HEK293 (cell line): Measurements from ENCODE around the gene IPO9.

Experiments used
- ATF2 ChIP-seq: fragments of 450-650 bp; formaldehyde crosslinking; IDR thresholded peaks from 2 replicates; pipeline ENCODE4 v1.5.1; 2016; ENCODE audit warnings: missing biosample characterization, missing genetic modification characterization, low read depth
- CTCF ChIP-seq: fragments of 450-650 bp; formaldehyde crosslinking; IDR thresholded peaks from 2 replicates; pipeline ENCODE4 v1.5.1; 2016; ENCODE audit warnings: missing biosample characterization, missing genetic modification characterization
- GFI1B ChIP-seq: fragments of 450-650 bp; formaldehyde crosslinking; IDR thresholded peaks from 2 replicates; pipeline ENCODE4 v1.5.1; 2016; ENCODE audit warnings: missing biosample characterization, missing genetic modification characterization
- GLI4 ChIP-seq: fragments of 450-650 bp; formaldehyde crosslinking; IDR thresholded peaks from 2 replicates; pipeline ENCODE4 v1.5.1; 2016; ENCODE audit warnings: missing biosample characterization, missing genetic modification characterization
- GLIS2 ChIP-seq: fragments of 450-650 bp; formaldehyde crosslinking; IDR thresholded peaks from 2 replicates; pipeline ENCODE4 v1.5.1; 2016; ENCODE audit warnings: missing biosample characterization, missing genetic modification characterization
- INSM2 ChIP-seq: fragments of 450-650 bp; formaldehyde crosslinking; IDR thresholded peaks from 2 replicates; pipeline ENCODE4 v1.5.1; 2016; ENCODE audit warnings: missing biosample characterization, missing genetic modification characterization
- KLF10 ChIP-seq: fragments of 450-650 bp; IDR thresholded peaks from 2 replicates; pipeline ENCODE4 v1.5.1; 2018; ENCODE audit warnings: missing biosample characterization, mild to moderate bottlenecking, missing genetic modification characterization
- OVOL3 ChIP-seq: fragments of 450-650 bp; formaldehyde crosslinking; IDR thresholded peaks from 2 replicates; pipeline ENCODE4 v1.5.1; 2016; ENCODE audit warnings: missing biosample characterization, missing genetic modification characterization
- PATZ1 ChIP-seq: fragments of 450-650 bp; formaldehyde crosslinking; IDR thresholded peaks from 2 replicates; pipeline ENCODE4 v1.5.1; 2016; ENCODE audit warnings: missing biosample characterization, missing genetic modification characterization
- SCRT2 ChIP-seq: fragments of 450-650 bp; formaldehyde crosslinking; IDR thresholded peaks from 2 replicates; pipeline ENCODE4 v1.5.1; 2016; ENCODE audit warnings: missing biosample characterization, missing genetic modification characterization
- ZBTB17 ChIP-seq: fragments of 450-650 bp; formaldehyde crosslinking; IDR thresholded peaks from 2 replicates; pipeline ENCODE4 v1.5.1; 2016; ENCODE audit warnings: missing biosample characterization, missing genetic modification characterization
- ZBTB8A ChIP-seq: fragments of 450-650 bp; formaldehyde crosslinking; IDR thresholded peaks from 2 replicates; pipeline ENCODE4 v1.5.1; 2016; ENCODE audit warnings: missing biosample characterization, missing genetic modification characterization
- ZEB2 ChIP-seq: fragments of 450-650 bp; formaldehyde crosslinking; IDR thresholded peaks from 2 replicates; pipeline ENCODE4 v1.5.1; 2016; ENCODE audit warnings: missing biosample characterization, missing genetic modification characterization
- ZFP37 ChIP-seq: fragments of 450-650 bp; formaldehyde crosslinking; IDR thresholded peaks from 2 replicates; pipeline ENCODE4 v1.5.1; 2016; ENCODE audit warnings: missing biosample characterization, missing genetic modification characterization
- ZNF10 ChIP-seq: fragments of 450-650 bp; formaldehyde crosslinking; IDR thresholded peaks from 2 replicates; pipeline ENCODE4 v1.5.1; 2017; ENCODE audit warnings: missing biosample characterization, missing genetic modification characterization
- ZNF169 ChIP-seq: fragments of 450-650 bp; formaldehyde crosslinking; IDR thresholded peaks from 2 replicates; pipeline ENCODE4 v1.5.1; 2016; ENCODE audit warnings: missing biosample characterization, missing genetic modification characterization
- ZNF18 ChIP-seq: fragments of 450-650 bp; formaldehyde crosslinking; IDR thresholded peaks from 2 replicates; pipeline ENCODE4 v1.5.1; 2016; ENCODE audit warnings: missing biosample characterization, missing genetic modification characterization
- ZNF184 ChIP-seq: fragments of 450-650 bp; IDR thresholded peaks from 2 replicates; pipeline ENCODE4 v1.5.1; 2018; ENCODE audit warnings: missing biosample characterization, mild to moderate bottlenecking, missing genetic modification characterization
- ZNF2 ChIP-seq: fragments of 450-650 bp; formaldehyde crosslinking; IDR thresholded peaks from 2 replicates; pipeline ENCODE4 v1.5.1; 2016; ENCODE audit warnings: missing biosample characterization, missing genetic modification characterization
- ZNF221 ChIP-seq: fragments of 450-650 bp; formaldehyde crosslinking; IDR thresholded peaks from 2 replicates; pipeline ENCODE4 v1.5.1; 2017; ENCODE audit warnings: missing biosample characterization, missing genetic modification characterization, borderline replicate concordance
- ZNF366 ChIP-seq: fragments of 450-650 bp; formaldehyde crosslinking; conservative IDR thresholded peaks from 2 replicates; pipeline ENCODE4 v1.5.1; 2016; ENCODE audit warnings: missing biosample characterization, missing genetic modification characterization
- ZNF48 ChIP-seq: fragments of 450-650 bp; formaldehyde crosslinking; IDR thresholded peaks from 2 replicates; pipeline ENCODE4 v1.5.1; 2016; ENCODE audit warnings: missing biosample characterization, missing genetic modification characterization
- ZNF600 ChIP-seq: fragments of 450-650 bp; formaldehyde crosslinking; IDR thresholded peaks from 2 replicates; pipeline ENCODE4 v1.5.1; 2016; ENCODE audit warnings: missing biosample characterization, missing genetic modification characterization
- ZNF610 ChIP-seq: fragments of 450-650 bp; formaldehyde crosslinking; IDR thresholded peaks from 2 replicates; pipeline ENCODE4 v1.5.1; 2016; ENCODE audit warnings: missing biosample characterization, missing genetic modification characterization, borderline replicate concordance
- ZNF623 ChIP-seq: fragments of 450-650 bp; formaldehyde crosslinking; IDR thresholded peaks from 2 replicates; pipeline ENCODE4 v1.5.1; 2016; ENCODE audit warnings: missing biosample characterization, missing genetic modification characterization
- ZNF701 ChIP-seq: fragments of 450-650 bp; formaldehyde crosslinking; IDR thresholded peaks from 2 replicates; pipeline ENCODE4 v1.5.1; 2016; ENCODE audit warnings: missing biosample characterization, missing genetic modification characterization
- ZNF768 ChIP-seq: fragments of 450-650 bp; formaldehyde crosslinking; IDR thresholded peaks from 2 replicates; pipeline ENCODE4 v1.5.1; 2018; ENCODE audit warnings: missing biosample characterization, mild to moderate bottlenecking, missing genetic modification characterization
- ZNF792 ChIP-seq: fragments of 450-650 bp; formaldehyde crosslinking; IDR thresholded peaks from 2 replicates; pipeline ENCODE4 v1.5.1; 2016; ENCODE audit warnings: missing biosample characterization, missing genetic modification characterization
- ZSCAN16 ChIP-seq: fragments of 450-650 bp; formaldehyde crosslinking; IDR thresholded peaks from 2 replicates; pipeline ENCODE4 v1.5.1; 2016; ENCODE audit warnings: missing biosample characterization, missing genetic modification characterization
- ZXDB ChIP-seq: fragments of 450-650 bp; formaldehyde crosslinking; IDR thresholded peaks from 2 replicates; pipeline ENCODE4 v1.5.1; 2016; ENCODE audit warnings: missing biosample characterization, missing genetic modification characterization

The IPO9 gene

DNA sequence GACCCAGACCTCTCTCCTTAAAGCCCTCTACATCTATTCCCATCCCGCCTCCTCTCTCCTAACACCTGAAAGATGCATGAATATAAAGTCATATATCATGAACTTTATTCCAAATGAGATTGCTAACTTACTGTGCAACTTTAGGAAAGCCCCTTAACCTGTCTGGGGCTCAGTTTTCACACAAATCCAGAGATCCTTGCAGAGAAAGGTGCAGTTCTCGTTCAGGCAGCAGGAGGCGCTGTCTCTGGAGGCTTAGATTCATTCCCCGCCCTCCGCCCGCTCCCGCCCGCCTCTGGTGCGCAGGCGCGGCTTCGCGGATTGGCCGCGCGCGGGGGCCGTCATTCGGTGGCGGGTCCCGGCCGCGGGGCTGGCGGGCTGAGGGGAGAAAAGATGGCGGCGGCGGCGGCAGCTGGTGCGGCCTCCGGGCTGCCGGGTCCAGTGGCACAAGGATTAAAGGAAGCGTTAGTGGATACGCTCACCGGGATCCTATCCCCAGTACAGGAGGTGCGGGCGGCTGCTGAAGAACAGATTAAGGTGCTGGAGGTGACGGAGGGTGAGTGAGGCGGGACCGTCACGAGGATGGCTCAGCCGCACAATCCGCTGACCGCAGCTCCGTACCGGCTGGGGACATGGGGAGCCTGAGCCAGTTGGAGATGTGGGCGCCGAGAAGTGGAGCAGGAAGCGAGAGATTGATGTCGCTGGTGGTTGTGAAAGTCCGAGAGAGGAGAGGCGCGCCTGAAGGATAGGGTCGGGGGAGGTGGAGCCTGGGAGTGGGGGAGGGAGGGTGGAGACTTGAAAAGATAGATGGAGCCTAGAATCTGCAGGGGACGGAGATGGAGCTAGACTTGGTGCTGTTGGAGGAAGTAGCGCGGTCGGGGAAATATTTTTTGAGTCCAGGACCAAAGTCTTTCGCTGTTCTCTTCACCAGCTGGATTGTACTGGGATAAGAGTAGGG, at the start of gene IPO9 (continued):
- TF ChIP-seq ZNF701 (tag by site-specific recombination) (no peak), OVOL3 (tag by site-specific recombination) (peak; percentile 43; the same call in 1 of the 2 replicates), GFI1B (tag by site-specific recombination) (peak; percentile 49; the same call in 1 of the 2 replicates), ZNF169 (tag by site-specific recombination) (0 out of 2 replicates have a peak, but pooled peaks have one; percentile 34), ZNF792 (tag by site-specific recombination) (peak; percentile 64; the same call in 1 of the 2 replicates), ZNF2 (tag by site-specific recombination) (peak; percentile 91), INSM2 (tag by site-specific recombination) (peak; percentile 58; the same call in 1 of the 2 replicates), ZNF600 (tag by site-specific recombination) (peak; percentile 73), ZNF221 (tag by site-specific recombination) (no peak), ZNF184 (tag by site-specific recombination) (0 out of 2 replicates have a peak, but pooled peaks have one; percentile 33), GLIS2 (tag by site-specific recombination) (peak; percentile 37; the same call in 1 of the 2 replicates), ZNF768 (tag by site-specific recombination) (peak; percentile 100), KLF10 (tag by site-specific recombination) (peak; percentile 49; the same call in 1 of the 2 replicates), ZNF366 (tag by site-specific recombination) (peak; percentile 61; the same call in 1 of the 2 replicates), ATF2 (tag by site-specific recombination) (no peak), ZNF10 (peak; percentile 78), ZNF610 (tag by site-specific recombination) (peak; percentile 22; the same call in 1 of the 2 replicates), PATZ1 (tag by site-specific recombination) (peak; percentile 69), ZNF18 (tag by site-specific recombination) (no peak), ZSCAN16 (tag by site-specific recombination) (0 out of 2 replicates have a peak, but pooled peaks have one; percentile 11), ZFP37 (tag by site-specific recombination) (peak; percentile 63), CTCF (peak; percentile 82), ZBTB8A (peak; percentile 56), SCRT2 (tag by site-specific recombination) (no peak), ZEB2 (tag by site-specific recombination) (peak; percentile 96), ZBTB17 (tag by site-specific recombination) (peak; percentile 92), ZNF623 (tag by site-specific recombination) (0 out of 2 replicates have a peak, but pooled peaks have one; percentile 15), ZNF48 (no peak), ZXDB (tag by site-specific recombination) (peak; percentile 81), GLI4 (tag by site-specific recombination) (0 out of 2 replicates have a peak, but pooled peaks have one; percentile 65)
